Activated CD8-positive, alpha-beta memory T cell treated with anti-CD3 and anti-CD28 coated beads for 36 hours (primary cell): ENCODE data around the gene CFAP107. TPM values are rescaled to one million over a fixed set of nuclear protein-coding genes. Genes with fewer than 3 reads are reported as not detected.
"Not testable (repeated sequence)": the region's sequence is repeated elsewhere in the genome, so short reads cannot be mapped to it uniquely, and the experiment has no call there.

Source experiments
- CTCF ChIA-PET: fragments of 350-600 bp; sonication (Branson Sonifier 250); formaldehyde crosslinking; loops from one replicate; lab custom pipeline; 2021; ENCODE audit warnings: antibody characterized with exemption; lab: Charles Lee
- POLR2A ChIA-PET: fragments of 350-600 bp; sonication (Branson Sonifier 250); formaldehyde crosslinking; loops from one replicate; lab custom pipeline; 2021; ENCODE audit warnings: antibody characterized with exemption; lab: Charles Lee
- total RNA-seq, 2 experiments: library from RNA; stranded (reverse); gene quantifications; one replicate each; pipeline ENCODE4 v1.2.3, GENCODE V29; 2021

The CFAP107 gene
- not detected for total RNA-seq

- CTCF ChIA-PET, result no interaction called here
- POLR2A ChIA-PET, result no interaction called here
Measured at GRCh38 chr1:12745992-12746323, at the start of gene CFAP107. TSS of gene CFAP107 (plus strand) at chr1:12746200. CDS start at chr1:12746431, 231 bp downstream.

- ChIA-PET POLR2A (no interaction called here), CTCF (no interaction called here)
Measured at GRCh38 chr1:12696658-12697057, 49.3 kb upstream of the CFAP107 start.

- POLR2A ChIA-PET, result no interaction called here
Measured at GRCh38 chr1:12697397-12697796, 48.6 kb upstream of the CFAP107 start.

GRCh38 chr1:12703821-12704451 is 42.1 kb upstream of the CFAP107 start:
- POLR2A ChIA-PET, result no interaction called here
- CTCF ChIA-PET, result no interaction called here

More at GRCh38 chr1:12697397-12697796, 48.6 kb upstream of the CFAP107 start:
- CTCF ChIA-PET, result no interaction called here

GRCh38 chr1:12706061-12706460 is 39.9 kb upstream of the CFAP107 start:
- ChIA-PET POLR2A (no interaction called here), CTCF (no interaction called here)

- ChIA-PET POLR2A (no interaction called here), CTCF (no interaction called here)
Measured at GRCh38 chr1:12708396-12709090, 37.5 kb upstream of the CFAP107 start.

- POLR2A ChIA-PET, result no interaction called here
- CTCF ChIA-PET, result no interaction called here
Measured at GRCh38 chr1:12709091-12709491, 36.9 kb upstream of the CFAP107 start.

GRCh38 chr1:12709696-12710095 is 36.3 kb upstream of the CFAP107 start:
- POLR2A ChIA-PET, result no interaction called here
- CTCF ChIA-PET, result no interaction called here

GRCh38 chr1:12711536-12711935 is 34.5 kb upstream of the CFAP107 start:
- CTCF ChIA-PET, result no interaction called here
- POLR2A ChIA-PET, result no interaction called here

- ChIA-PET POLR2A (no interaction called here), CTCF (no interaction called here)
Measured at GRCh38 chr1:12712076-12712475, 33.9 kb upstream of the CFAP107 start.

- CTCF ChIA-PET, result no interaction called here
- POLR2A ChIA-PET, result interaction anchor here (0.6 kb wide), 1 partner anchor 40 kb away, joined by 7 read pairs; no protein-coding TSS in a partner anchor
Measured at GRCh38 chr1:12712929-12713328, 33.1 kb upstream of the CFAP107 start.

- POLR2A ChIA-PET, CTCF ChIA-PET: not testable (repeated sequence)
Measured at GRCh38 chr1:12713651-12714050, 32.3 kb upstream of the CFAP107 start.

- POLR2A ChIA-PET, result no interaction called here
Measured at GRCh38 chr1:12714710-12715475, 31.1 kb upstream of the CFAP107 start.

GRCh38 chr1:12715896-12716437 is 30.0 kb upstream of the CFAP107 start, which contains the start of gene AADACL3:
TSS of gene AADACL3 (plus strand) at chr1:12716110. CDS start at chr1:12716177, 67 bp downstream.
- POLR2A ChIA-PET, result no interaction called here
- CTCF ChIA-PET, result no interaction called here

More at GRCh38 chr1:12714710-12715475, 31.1 kb upstream of the CFAP107 start:
- CTCF ChIA-PET, result no interaction called here

GRCh38 chr1:12717301-12717838 is 28.6 kb upstream of the CFAP107 start:
- POLR2A ChIA-PET, result no interaction called here

GRCh38 chr1:12722626-12723025 is 23.4 kb upstream of the CFAP107 start:
- POLR2A ChIA-PET, result interaction anchor here (0.6 kb wide), 1 partner anchor 99 kb away, joined by 4 read pairs; no protein-coding TSS in a partner anchor
- CTCF ChIA-PET, result interaction anchor here (0.6 kb wide), 1 partner anchor 20 kb away, joined by 4 read pairs; no protein-coding TSS in a partner anchor

More at GRCh38 chr1:12717301-12717838, 28.6 kb upstream of the CFAP107 start:
- CTCF ChIA-PET, result no interaction called here

- CTCF ChIA-PET, result no interaction called here
- POLR2A ChIA-PET, result no interaction called here
Measured at GRCh38 chr1:12728391-12728790, 17.6 kb upstream of the CFAP107 start.

- ChIA-PET POLR2A (no interaction called here), CTCF (no interaction called here)
Measured at GRCh38 chr1:12730156-12730555, 15.8 kb upstream of the CFAP107 start.

GRCh38 chr1:12731084-12731483 is 14.9 kb upstream of the CFAP107 start:
- CTCF ChIA-PET, POLR2A ChIA-PET: not testable (repeated sequence)

GRCh38 chr1:12734651-12735050 is 11.3 kb upstream of the CFAP107 start:
- POLR2A ChIA-PET, result no interaction called here
- CTCF ChIA-PET, result no interaction called here
